ENCODE measurements around the gene INMT. TPM values are rescaled to one million over a fixed set of nuclear protein-coding genes. Genes with fewer than 3 reads are reported as not detected.

INMT gene
- total and polyA plus RNA-seq, 2 of the 8 experiments (the other 6 are each of a cell fraction or from before 2014, with no cell fraction given), result 0.60 to 0.94 TPM

GRCh38 chr7:30739691-30740090, 12.2 kb upstream of the INMT start:
- WGBS, 2 experiments (ENCODE audit: extremely low coverage in 1 of 2, insufficient coverage in 1 of 2, insufficient read length in 1 of 2, insufficient replicate concordance in 2 of 2, low coverage in 1 of 2, low lambda C conversion rate in 2 of 2, missing lambda C conversion rate in 1 of 2), result 90% methylated on average over 2 of the region's 2 CpGs; no CpG with 5 or more reads in 1 of the 2 experiments
- CTCF ChIA-PET (ENCODE audit: partially characterized antibody), result interaction anchor here (0.5 to 9.5 kb wide), 46 partner anchors 8 to 1719 kb away, joined by 3 to 162 read pairs (median 8); partner anchors contain the start of genes CRHR2 and INMT
- TF ChIP-seq CTCF (IDR thresholded peaks at IDR 0.05; ENCODE audit: control extremely low read depth in 1 of 3, insufficient read depth in 1 of 3, low read depth in 1 of 3, low read length in 3 of 3) (no peak), JUND (IDR thresholded peaks at IDR 0.05; ENCODE audit: low read length) (no peak), POLR2A (IDR thresholded peaks at IDR 0.05; ENCODE audit: control extremely low read depth in 1 of 2, low read depth in 2 of 2, low read length in 2 of 2) (no peak), TEAD4 (IDR thresholded peaks at IDR 0.05; ENCODE audit: low read depth, low read length) (no peak), NANOG (IDR thresholded peaks at IDR 0.05; ENCODE audit: insufficient read depth, low read depth, low read length, poor library complexity, severe bottlenecking) (no peak), SRF (IDR thresholded peaks at IDR 0.05; ENCODE audit: low read depth, low read length) (no peak), SAP30 (IDR thresholded peaks at IDR 0.05; ENCODE audit: insufficient read depth, insufficient replicate concordance, low read length) (no peak), TBP (IDR thresholded peaks at IDR 0.05; ENCODE audit: low read depth, low read length) (no peak), EP300 (IDR thresholded peaks at IDR 0.05; ENCODE audit: borderline replicate concordance in 1 of 2, low read depth in 2 of 2, low read length in 2 of 2) (no peak), HDAC2 (IDR thresholded peaks at IDR 0.05; ENCODE audit: borderline replicate concordance in 1 of 2, low read depth in 2 of 2, low read length in 2 of 2) (no peak), ZNF274 (IDR thresholded peaks at IDR 0.05; ENCODE audit: borderline replicate concordance, extremely low read depth, low read length) (no peak)

More at GRCh38 chr7:30739691-30740090, 12.2 kb upstream of the INMT start:
- Histone ChIP-seq H3K56ac (replicated peaks; ENCODE audit: insufficient read length, low read depth, low read length) (no peak overlapping the region), H3K9me3 (ENCODE audit: insufficient read depth in 2 of 2, low read depth in 1 of 2, low read length in 1 of 2) (no peaks in the 10 kb centered on the region), H4K91ac (replicated peaks; ENCODE audit: insufficient read length, low read length) (no peak overlapping the region), H3K4me3 (ENCODE audit: extremely low read depth in 1 of 4, insufficient read depth in 2 of 4, low read depth in 3 of 4, low read length in 4 of 4) (no peak overlapping the region), H4K8ac (ENCODE audit: extremely low read depth, insufficient read depth, low read length) (no peak overlapping the region), H3K14ac (ENCODE audit: insufficient read length) (no peak overlapping the region), H3K9ac (replicated peaks in 1 of 4; ENCODE audit: extremely low read depth in 1 of 4, low read depth in 3 of 4, low read length in 3 of 4) (no peak overlapping the region), H3K27ac (ENCODE audit: low read depth, low read length) (no peak overlapping the region), H3K23me2 (ENCODE audit: low read depth, low read length) (no peaks in the 10 kb centered on the region), H2BK12ac (ENCODE audit: low read depth, low read length) (no peak overlapping the region), H4K20me1 (replicated peaks in 1 of 2; ENCODE audit: control insufficient read depth in 1 of 2, insufficient read depth in 2 of 2, low read length in 2 of 2) (no peaks in the 10 kb centered on the region), H3K79me1 (ENCODE audit: low read depth, low read length) (no peaks in the 10 kb centered on the region), H3K79me2 (ENCODE audit: control insufficient read depth in 1 of 2, insufficient read depth in 2 of 2, low read length in 2 of 2) (no peaks in the 10 kb centered on the region), H3K18ac (ENCODE audit: extremely low read depth, low read length) (no peak overlapping the region), H2BK5ac (ENCODE audit: low read depth, low read length) (no peak overlapping the region), H2BK20ac (ENCODE audit: low read length) (no peak overlapping the region), H4K5ac (ENCODE audit: insufficient read length, low read depth, low read length) (no peak overlapping the region), H3K4ac (replicated peaks; ENCODE audit: insufficient read length, low read depth, low read length) (no peak overlapping the region), H2AK5ac (ENCODE audit: low read depth, low read length) (no peak overlapping the region), H2AFZ (ENCODE audit: low read length) (no peak overlapping the region), H3K4me2 (ENCODE audit: insufficient read depth in 1 of 2, low read depth in 2 of 2, low read length in 2 of 2) (no peak overlapping the region), H2BK15ac (ENCODE audit: low read length) (no peak overlapping the region), H3K36me3 (ENCODE audit: control insufficient read depth in 2 of 4, insufficient read depth in 4 of 4, low read length in 3 of 4) (no peaks in the 10 kb centered on the region), H3K27me3 (replicated peaks in 1 of 4; ENCODE audit: control insufficient read depth in 3 of 4, extremely low read depth in 1 of 4, insufficient read depth in 3 of 4, low read length in 3 of 4) (no peaks in the 10 kb centered on the region), H3K23ac (ENCODE audit: insufficient read length) (no peak overlapping the region), H3K4me1 (replicated peaks in 1 of 4; ENCODE audit: control insufficient read depth in 3 of 4, insufficient read depth in 4 of 4, low read length in 3 of 4) (peaks cover 0 to 1% (median 0%) of the 10 kb centered on the region in 4 experiments; a peak in 2 of 7 replicates), H2BK120ac (replicated peaks; ENCODE audit: low read depth, low read length) (no peak overlapping the region)
- FAIRE-seq (no peak), DNase-seq (ENCODE audit: low read depth in 1 of 2, low spot score in 2 of 2) (no peak)
- POLR2A ChIA-PET (ENCODE audit: partially characterized antibody), result interaction anchor here (1.1 to 2.0 kb wide), 4 partner anchors 10 to 116 kb away, joined by 3 to 7 read pairs (median 6); partner anchors contain the start of gene CRHR2
